ENCODE results near the gene HMG20B.

GRCh38 chr19:3578390-3578789, 5.6 kb downstream of the HMG20B start:
- TF ChIP-seq CTCF (IDR thresholded peaks at IDR 0.05; ENCODE audit: poor library complexity) (no peak), EZH2 (IDR thresholded peaks at IDR 0.05; ENCODE audit: borderline replicate concordance) (no peak)
